ENCODE results near the gene ZNF148. TPM values are rescaled to one million over a fixed set of nuclear protein-coding genes. Genes with fewer than 3 reads are reported as not detected.

The ZNF148 gene
- total RNA-seq, 4 donors from 2014 or later = 10.7 to 25.9 (median 16.9) TPM

GRCh38 chr3:125383744-125384143 is 8.6 kb upstream of the ZNF148 start:
- 36 to 39% methylated on average over 5 of the region's 5 CpGs for WGBS, 2 donors
- Histone ChIP-seq H3K27ac (no peak overlapping the region), H3K4me3 (no peak overlapping the region), H3K36me3 (no peaks in the 10 kb centered on the region), H3K9me3 (no peaks in the 10 kb centered on the region), H3K27me3 (peaks cover 0 to 6% (median 0%) of the 10 kb centered on the region in 4 donors), H3K4me1 (no peaks in the 10 kb centered on the region)
- intact Hi-C loops (cut with DNase I) = no loop called here
- DNase-seq = no peak
- no peak for TF ChIP-seq CTCF (IDR thresholded peaks at IDR 0.05)
- TF ChIP-seq POLR2A (IDR thresholded peaks at IDR 0.05) = no peak

GRCh38 chr3:125382298-125382697 is 7.2 kb upstream of the ZNF148 start:
- 40 to 50% methylated on average over 1 of the region's 1 CpG for WGBS, 2 donors

GRCh38 chr3:125381743-125382142 is 6.6 kb upstream of the ZNF148 start:
- intact Hi-C loops (cut with DNase I) = no loop called here
- Histone ChIP-seq H3K4me1 (peaks cover 0 to under 1% (median 0%) of the 10 kb centered on the region in 3 donors), H3K36me3 (no peaks in the 10 kb centered on the region), H3K27me3 (peaks cover 0 to 6% (median 0%) of the 10 kb centered on the region in 4 donors), H3K27ac (no peak overlapping the region), H3K9me3 (no peaks in the 10 kb centered on the region), H3K4me3 (no peak overlapping the region)
- TF ChIP-seq POLR2A (IDR thresholded peaks at IDR 0.05) = no peak
- TF ChIP-seq CTCF (IDR thresholded peaks at IDR 0.05) = no peak
- DNase-seq = no peak
- 54 to 55% methylated on average over 5 of the region's 5 CpGs for WGBS, 2 donors

More at GRCh38 chr3:125382298-125382697, 7.2 kb upstream of the ZNF148 start:
- no peak for TF ChIP-seq POLR2A (IDR thresholded peaks at IDR 0.05)
- no peak for TF ChIP-seq CTCF (IDR thresholded peaks at IDR 0.05)
- H3K4me3 ChIP-seq = no peak overlapping the region
- no peaks in the 10 kb centered on the region for H3K9me3 ChIP-seq
- no peaks in the 10 kb centered on the region for H3K36me3 ChIP-seq
- peaks cover 0 to 6% (median 0%) of the 10 kb centered on the region in 4 donors for H3K27me3 ChIP-seq
- intact Hi-C loops (cut with DNase I) = no loop called here
- no peaks in the 10 kb centered on the region for H3K4me1 ChIP-seq
- no peak overlapping the region for H3K27ac ChIP-seq
- no peak for DNase-seq

- intact Hi-C loops (cut with DNase I) = no loop called here
- no peak for TF ChIP-seq POLR2A (IDR thresholded peaks at IDR 0.05)
- TF ChIP-seq CTCF (IDR thresholded peaks at IDR 0.05) = no peak
- Histone ChIP-seq H3K9me3 (no peaks in the 10 kb centered on the region), H3K4me1 (peaks cover 0 to 5% (median 0%) of the 10 kb centered on the region in 3 donors), H3K4me3 (no peak overlapping the region), H3K36me3 (no peaks in the 10 kb centered on the region), H3K27ac (no peak overlapping the region), H3K27me3 (peaks cover 0 to 6% (median 0%) of the 10 kb centered on the region in 4 donors)
- no peak for DNase-seq
- WGBS, 2 donors = 67 to 72% methylated on average over 2 of the region's 2 CpGs
Observed at GRCh38 chr3:125381314-125381713, 6.2 kb upstream of the ZNF148 start.

GRCh38 chr3:125379483-125379882 is 4.4 kb upstream of the ZNF148 start:
- Histone ChIP-seq H3K9me3 (no peaks in the 10 kb centered on the region), H3K4me3 (no peak overlapping the region), H3K36me3 (no peaks in the 10 kb centered on the region), H3K4me1 (peaks cover 0 to 14% (median 6%) of the 10 kb centered on the region in 3 donors), H3K27me3 (peaks cover 0 to 6% (median 0%) of the 10 kb centered on the region in 4 donors), H3K27ac (no peak overlapping the region)
- DNase-seq = no peak
- intact Hi-C loops (cut with DNase I) = no loop called here
- TF ChIP-seq POLR2A (IDR thresholded peaks at IDR 0.05) (no peak), CTCF (IDR thresholded peaks at IDR 0.05) (no peak)
- WGBS, 2 donors = 100% methylated on average over 2 of the region's 2 CpGs; no CpG with 5 or more reads in 1 of the 2 donors
